HCT116 (cell line): Measurements from ENCODE around the gene ZNF283. TPM values are rescaled to one million over a fixed set of nuclear protein-coding genes. Genes with fewer than 3 reads are reported as not detected.

Experiments
- ATAC-seq: fragments of 200-7000 bp; cut with Tn5 transposase; 2 replicates; pipeline ENCODE4 v1.9.1; 2020; ENCODE audit warnings: mild to moderate bottlenecking, moderate library complexity
- BruUV-seq: library from RNA; stranded (reverse); fragments of 400-500 nt; replicated peaks from 2 replicates; lab custom pipeline; 2021; lab: Mats Ljungman, UMichigan
- CTCF ChIA-PET: fragments of 300-600 bp; sonication (Branson Sonifier 250); formaldehyde crosslinking; loops from one replicate; lab custom pipeline; 2021; ENCODE audit warnings: antibody characterized with exemption; lab: Charles Lee
- POLR2A ChIA-PET: fragments of 300-600, 350-600 bp; sonication (Branson Sonifier 250); formaldehyde crosslinking; loops from one replicate; lab custom pipeline; 2021; ENCODE audit warnings: antibody characterized with exemption; lab: Charles Lee
- RAD21 ChIA-PET, 2 experiments: fragments of 300-600 bp; sonication (Branson Sonifier 250); formaldehyde crosslinking; loops; one replicate each; lab custom pipeline; 2023; ENCODE audit warnings: low total read pairs in 2 of 2; ENCODE audit not compliant: uncharacterized antibody in 2 of 2, unreplicated experiment in 2 of 2, low non-redundant PET in 1 of 2; lab: Charles Lee
- DNase-seq: peaks from one replicate; pipeline ENCODE4 v3.0.0-alpha.2; 2010; ENCODE audit warnings: low read depth, low spot score
- H2AFZ ChIP-seq: fragments of 200-600 bp; shearing (Covaris generic), sonication (generic); 2 replicates; pipeline ENCODE4 v1.6.1; 2017; ENCODE audit warnings: low read depth, mixed run types, mixed read lengths, antibody characterized with exemption, low read length; ENCODE audit not compliant: poor library complexity, severe bottlenecking
- H3K27ac ChIP-seq: 2 replicates; pipeline ENCODE4 v1.5.1; 2012; ENCODE audit warnings: low read depth, low read length
- H3K27me3 ChIP-seq: fragments of 200-600 bp; sonication (generic); 2 replicates; pipeline ENCODE4 v1.6.1; 2016; ENCODE audit warnings: mixed run types, low read length, mixed read lengths; ENCODE audit not compliant: insufficient read depth
- H3K36me3 ChIP-seq, 2 experiments: fragments of 200-500 bp in 1 of 2; fragments of 200-600 bp in 1 of 2; sonication (Bioruptor generic) in 1 of 2; sonication (generic) in 1 of 2; 2 replicates each; pipeline versions ENCODE4 v1.5.1 to v1.6.1; 2014 to 2016; ENCODE audit warnings: low read length in 2 of 2, inconsistent platforms in 1 of 2, mixed read lengths in 1 of 2, mixed run types in 1 of 2; ENCODE audit not compliant: insufficient read depth in 2 of 2, control insufficient read depth in 1 of 2
- H3K4me1 ChIP-seq, 2 experiments: fragments of 200-600 bp in 1 of 2; sonication (generic) in 1 of 2; 2 replicates each; pipeline versions ENCODE4 v1.5.1 to v1.6.1; 2012 to 2017; ENCODE audit warnings: low read length in 2 of 2, inconsistent platforms in 1 of 2, mild to moderate bottlenecking in 1 of 2, mixed read lengths in 1 of 2, mixed run types in 1 of 2, moderate library complexity in 1 of 2; ENCODE audit not compliant: insufficient read depth in 2 of 2, control insufficient read depth in 1 of 2
- H3K4me2 ChIP-seq: fragments of 200-600 bp; sonication (generic); 2 replicates; pipeline ENCODE4 v1.6.1; 2017; ENCODE audit warnings: mixed run types, low read length, mixed read lengths
- H3K4me3 ChIP-seq, 2 experiments: fragments of 200-600 bp in 1 of 2; sonication (generic) in 1 of 2; replicated peaks in 1 of 2; 2 replicates each; pipeline ENCODE4 v1.5.1; 2011 to 2016; ENCODE audit warnings: low read length in 2 of 2, control low read depth in 1 of 2, low read depth in 1 of 2, mild to moderate bottlenecking in 1 of 2, mixed read lengths in 1 of 2, mixed run types in 1 of 2
- H3K79me2 ChIP-seq: fragments of 200-600 bp; sonication (generic); 2 replicates; pipeline ENCODE4 v1.6.1; 2017; ENCODE audit warnings: mild to moderate bottlenecking, mixed run types, low read length, moderate library complexity, mixed read lengths; ENCODE audit not compliant: insufficient read depth
- H3K9ac ChIP-seq: fragments of 200-600 bp; sonication (generic); 2 replicates; pipeline ENCODE4 v1.6.1; 2016; ENCODE audit warnings: low read length, mixed read lengths
- H3K9me2 ChIP-seq: fragments of 200-600 bp; sonication (generic), shearing (Covaris generic); 2 replicates; pipeline ENCODE4 v1.6.1; 2017; ENCODE audit warnings: mixed run types, mild to moderate bottlenecking, moderate library complexity; ENCODE audit not compliant: insufficient read depth
- H3K9me3 ChIP-seq, 2 experiments: fragments of 200-500 bp in 1 of 2; fragments of 200-600 bp in 1 of 2; sonication (Bioruptor generic) in 1 of 2; sonication (generic) in 1 of 2; 2 replicates each; pipeline ENCODE4 v1.6.1; 2014 to 2017; ENCODE audit warnings: low read length in 2 of 2, mixed read lengths in 2 of 2, inconsistent platforms in 1 of 2, low read depth in 1 of 2, mild to moderate bottlenecking in 1 of 2, mixed run types in 1 of 2, moderate library complexity in 1 of 2; ENCODE audit not compliant: control insufficient read depth in 1 of 2, insufficient read depth in 1 of 2
- H4K20me1 ChIP-seq: fragments of 200-600 bp; sonication (generic), shearing (Covaris generic); 2 replicates; pipeline ENCODE4 v1.6.1; 2017; ENCODE audit warnings: mixed run types, mild to moderate bottlenecking, moderate library complexity; ENCODE audit not compliant: insufficient read depth
- ATF3 ChIP-seq: IDR thresholded peaks from 2 replicates; pipeline ENCODE4 v1.6.1; 2012
- CEBPB ChIP-seq: IDR thresholded peaks from 2 replicates; pipeline ENCODE4 v1.6.1; 2012; ENCODE audit warnings: low read depth
- EZH2phosphoT487 ChIP-seq: fragments of 200-600 bp; IDR thresholded peaks from 2 replicates; pipeline ENCODE4 v1.6.1; 2018; ENCODE audit warnings: antibody characterized with exemption, borderline replicate concordance
- FOSL1 ChIP-seq: IDR thresholded peaks from 2 replicates; pipeline ENCODE4 v1.6.1; 2012; ENCODE audit warnings: low read depth
- JUND ChIP-seq: IDR thresholded peaks from 2 replicates; pipeline ENCODE4 v1.6.1; 2012
- MAX ChIP-seq: IDR thresholded peaks from 2 replicates; pipeline ENCODE4 v1.6.1; 2012
- POLR2A ChIP-seq: IDR thresholded peaks from 2 replicates; pipeline ENCODE4 v1.7.0; 2011; ENCODE audit warnings: borderline replicate concordance; ENCODE audit not compliant: insufficient read depth, insufficient read length; ENCODE audit errors: extremely low read depth
- POLR2AphosphoS5 ChIP-seq: IDR thresholded peaks from 2 replicates; pipeline ENCODE4 v1.6.1; 2011; ENCODE audit warnings: mild to moderate bottlenecking, low read depth, low read length, moderate library complexity
- SIN3A ChIP-seq: IDR thresholded peaks from 2 replicates; pipeline ENCODE4 v1.6.1; 2012; ENCODE audit warnings: low read depth
- SRF ChIP-seq: IDR thresholded peaks from 2 replicates; pipeline ENCODE4 v1.6.1; 2012; ENCODE audit warnings: low read depth
- YY1 ChIP-seq: IDR thresholded peaks from 2 replicates; pipeline ENCODE4 v1.6.1; 2011; ENCODE audit warnings: low read length, low read depth, moderate library complexity, mild to moderate bottlenecking; ENCODE audit not compliant: insufficient replicate concordance; ENCODE audit errors: extremely low read depth
- ZBTB33 ChIP-seq: IDR thresholded peaks from 2 replicates; pipeline ENCODE4 v1.6.1; 2011; ENCODE audit warnings: mild to moderate bottlenecking, low read length, moderate library complexity; ENCODE audit not compliant: insufficient replicate concordance; ENCODE audit errors: extremely low read depth
- ZFX ChIP-seq: fragments of 450-650 bp; IDR thresholded peaks from 2 replicates; pipeline ENCODE4 v1.6.1; 2017
- ZNF274 ChIP-seq: fragments of 200-500 bp; sonication (Bioruptor generic); IDR thresholded peaks from 2 replicates; pipeline ENCODE4 v1.6.1; 2014; ENCODE audit warnings: mild to moderate bottlenecking, low read depth, low read length, inconsistent platforms
- intact Hi-C: fragments of 100-400 bp; cut with micrococcal nuclease; formaldehyde crosslinking; loops from 2 replicates; pipeline ENCODE4 v1.10.0; 2022
- total RNA-seq: library from RNA; stranded (reverse); gene quantifications from one replicate; pipeline ENCODE4 v1.2.1, GENCODE V29; 2021; ENCODE audit not compliant: unreplicated experiment

The ZNF283 gene
- total RNA-seq, 1 experiment from 2014 or later = 7.6 TPM

- no peak for ATAC-seq
- TF ChIP-seq ATF3 (no peak), ZFX (no peak), POLR2A (no peak), YY1 (no peak), EZH2phosphoT487 (no peak), SIN3A (no peak), JUND (no peak), FOSL1 (no peak), SRF (no peak), CEBPB (no peak), POLR2AphosphoS5 (no peak), ZNF274 (no peak), ZBTB33 (no peak), MAX (no peak)
- H3K9ac ChIP-seq = no peak overlapping the region
- H3K4me1 ChIP-seq = no peaks in the 10 kb centered on the region; a peak in 1 of 4 replicates
- no peaks in the 10 kb centered on the region for H3K9me2 ChIP-seq
- no peak for DNase-seq
- no peaks in the 10 kb centered on the region for H3K27me3 ChIP-seq
- POLR2A ChIA-PET = no interaction called here
- intact Hi-C loops = no loop called here
- peaks cover 11 to 19% of the 10 kb centered on the region in 2 experiments; a peak in 3 of 4 replicates for H3K9me3 ChIP-seq
- H3K79me2 ChIP-seq = no peaks in the 10 kb centered on the region
- no peak overlapping the region for H3K4me2 ChIP-seq
- H3K4me3 ChIP-seq = no peak overlapping the region
- no peaks in the 10 kb centered on the region for H3K36me3 ChIP-seq
- no peak overlapping the region for H3K27ac ChIP-seq
- RAD21 ChIA-PET = no interaction called here
- H4K20me1 ChIP-seq = no peaks in the 10 kb centered on the region
- H2AFZ ChIP-seq = no peak overlapping the region
- CTCF ChIA-PET = no interaction called here
- BruUV-seq = no TSS peak
Measured at GRCh38 chr19:43880483-43880882, 53.4 kb downstream of the ZNF283 start.
